CD4-positive, CD25-positive, alpha-beta regulatory T cell (primary cell): ENCODE data around the gene TK2. TPM values are rescaled to one million over a fixed set of nuclear protein-coding genes. Genes with fewer than 3 reads are reported as not detected.

Experiments
- ATAC-seq, 2 donors: fragments of 150-1000 bp; cut with Tn5 transposase; one replicate each; pipeline ENCODE4 v1.10.0; 2021; ENCODE audit warnings: low read depth in 2 of 2, moderate number of reproducible peaks in 2 of 2, moderate library complexity in 1 of 2
- DNase-seq, 3 donors: peaks; one replicate each; pipeline versions ENCODE4 v3.0.0 to v3.0.0-alpha.2; 2012 to 2022; ENCODE audit warnings: mixed read lengths in 1 of 3
- H3K27ac ChIP-seq: one replicate; pipeline ENCODE4 v1.7.0; 2013; ENCODE audit warnings: mild to moderate bottlenecking, low read length; ENCODE audit not compliant: insufficient read depth, poor library complexity, severe bottlenecking
- H3K27me3 ChIP-seq: one replicate; pipeline ENCODE4 v1.7.0; 2013; ENCODE audit warnings: low read length; ENCODE audit not compliant: control insufficient read depth, insufficient read depth
- H3K36me3 ChIP-seq: one replicate; pipeline ENCODE4 v1.7.0; 2013; ENCODE audit warnings: mild to moderate bottlenecking, low read length, moderate library complexity; ENCODE audit not compliant: control insufficient read depth, insufficient read depth
- H3K4me1 ChIP-seq: 2 replicates; pipeline ENCODE4 v1.7.0; 2013; ENCODE audit warnings: mild to moderate bottlenecking, low read length; ENCODE audit not compliant: insufficient read depth, control insufficient read depth, poor library complexity, severe bottlenecking
- H3K4me3 ChIP-seq: one replicate; pipeline ENCODE4 v1.7.0; 2013; ENCODE audit warnings: low read depth, mild to moderate bottlenecking, low read length, moderate library complexity
- H3K9me3 ChIP-seq, 2 experiments: 1 replicate in 1 of 2; 2 replicates in 1 of 2; pipeline ENCODE4 v1.7.0; 2013; ENCODE audit warnings: low read length in 2 of 2, mild to moderate bottlenecking in 1 of 2, moderate library complexity in 1 of 2; ENCODE audit not compliant: control insufficient read depth in 2 of 2
- H3K27ac Mint-ChIP-seq, 3 donors: one replicate each; pipeline ENCODE4 v1.8.0; 2020 to 2022; ENCODE audit warnings: mild to moderate bottlenecking in 3 of 3, mixed read lengths in 3 of 3, moderate library complexity in 2 of 3
- H3K27me3 Mint-ChIP-seq: one replicate; pipeline ENCODE4 v1.8.0; 2022; ENCODE audit warnings: mild to moderate bottlenecking, mixed read lengths
- H3K36me3 Mint-ChIP-seq: one replicate; pipeline ENCODE4 v1.8.0; 2020; ENCODE audit warnings: mixed read lengths
- H3K4me1 Mint-ChIP-seq, 4 donors: one replicate each; pipeline ENCODE4 v1.8.0; 2020 to 2022; ENCODE audit warnings: mixed read lengths in 4 of 4, mild to moderate bottlenecking in 1 of 4
- H3K4me3 Mint-ChIP-seq, 4 donors: one replicate each; pipeline ENCODE4 v1.8.0; 2020 to 2022; ENCODE audit warnings: mild to moderate bottlenecking in 4 of 4, mixed read lengths in 4 of 4, moderate library complexity in 3 of 4
- H3K9me3 Mint-ChIP-seq, 7 donors: one replicate each; pipeline ENCODE4 v1.8.0; 2020 to 2022; ENCODE audit warnings: mixed read lengths in 7 of 7, mild to moderate bottlenecking in 3 of 7, moderate library complexity in 2 of 7
- polyA plus RNA-seq, 4 donors: library from polyadenylated mRNA; unstranded; fragments of 300-500 nt; fragmentation: Illumina TruSeq; gene quantifications; one replicate each; pipeline ENCODE4 v1.2.3, GENCODE V29; 2021
- total RNA-seq: library from RNA; stranded (reverse); gene quantifications from one replicate; pipeline ENCODE4 v1.2.3, GENCODE V29; 2022

TK2 gene
- total and polyA plus RNA-seq, 5 donors from 2014 or later: 5.1 to 8.8 (median 8.2) TPM

GRCh38 chr16:66591018-66591417 lies 41.1 kb upstream of the TK2 start:
- peaks cover 6 to 33% (median 16%) of the 10 kb centered on the region in 4 donors for H3K4me1 Mint-ChIP-seq
- peak overlapping the region in 2 of 4 donors; percentile 88 to 90 for H3K4me3 Mint-ChIP-seq
- H3K9me3 ChIP-seq: no peaks in the 10 kb centered on the region
- ATAC-seq (no peak), DNase-seq (no peak)
- no peaks in the 10 kb centered on the region for H3K27me3 Mint-ChIP-seq
- no peaks in the 10 kb centered on the region for H3K36me3 ChIP-seq
- H3K4me3 ChIP-seq: no peak overlapping the region
- H3K9me3 Mint-ChIP-seq: peaks cover 0 to 1% (median 0%) of the 10 kb centered on the region in 7 donors
- H3K27ac ChIP-seq: no peak overlapping the region
- peaks cover 14% of the 10 kb centered on the region for H3K4me1 ChIP-seq
- H3K27ac Mint-ChIP-seq: no peak overlapping the region
- H3K36me3 Mint-ChIP-seq: no peaks in the 10 kb centered on the region
- no peaks in the 10 kb centered on the region for H3K27me3 ChIP-seq

DNA sequence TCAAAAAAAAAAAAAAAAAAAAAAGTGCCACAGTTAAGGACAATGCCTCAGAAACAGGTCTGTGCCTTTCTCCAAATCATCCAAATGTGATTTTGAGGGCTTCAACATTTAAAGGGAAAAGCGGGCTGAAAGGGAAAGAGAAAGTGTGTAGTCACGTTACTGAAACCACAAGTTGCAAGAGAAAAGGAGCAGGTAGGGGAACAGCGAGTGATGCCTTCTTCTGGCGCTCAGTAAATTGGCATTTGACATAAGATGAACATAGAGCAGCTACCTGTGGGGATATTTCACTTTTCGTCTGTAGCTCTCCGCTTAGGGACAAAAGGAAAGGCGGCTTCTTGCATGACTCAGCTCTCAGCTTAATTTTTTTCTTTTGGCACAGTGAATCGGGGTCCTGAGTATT lies 40.4 kb upstream of the TK2 start:
- Mint-ChIP-seq H3K4me3 (peak overlapping the region; percentile 82 to 98 (median 89)), H3K27ac (peak overlapping the region; percentile 5 to 86 (median 83)), H3K4me1 (peaks cover 6 to 33% (median 18%) of the 10 kb centered on the region in 4 donors), H3K9me3 (peaks cover 0 to 1% (median 0%) of the 10 kb centered on the region in 7 donors), H3K36me3 (no peaks in the 10 kb centered on the region), H3K27me3 (no peaks in the 10 kb centered on the region)
- H3K36me3 ChIP-seq: no peaks in the 10 kb centered on the region
- H3K27me3 ChIP-seq: no peaks in the 10 kb centered on the region
- peaks cover 14% of the 10 kb centered on the region for H3K4me1 ChIP-seq
- peak overlapping the region; percentile 82 for H3K4me3 ChIP-seq
- no peaks in the 10 kb centered on the region for H3K9me3 ChIP-seq
- DNase-seq (peak in 2 of 3 donors; percentile 42 to 83), ATAC-seq (peak; percentile 30 to 33)
- peak overlapping the region; percentile 20 for H3K27ac ChIP-seq

- Mint-ChIP-seq H3K4me3 (peak overlapping the region; percentile 69 to 90 (median 85)), H3K27ac (peak overlapping the region in 2 of 3 donors; percentile 83 to 84), H3K36me3 (no peaks in the 10 kb centered on the region), H3K27me3 (no peaks in the 10 kb centered on the region), H3K4me1 (peaks cover 6 to 33% (median 18%) of the 10 kb centered on the region in 4 donors), H3K9me3 (peaks cover 0 to 1% (median 0%) of the 10 kb centered on the region in 7 donors)
- Histone ChIP-seq H3K4me3 (peak overlapping the region; percentile 82), H3K9me3 (no peaks in the 10 kb centered on the region), H3K36me3 (no peaks in the 10 kb centered on the region), H3K4me1 (peaks cover 14% of the 10 kb centered on the region), H3K27me3 (no peaks in the 10 kb centered on the region), H3K27ac (no peak overlapping the region)
- ATAC-seq: peak; percentile 95 to 96
- peak; percentile 47 to 85 (median 70) for DNase-seq
Observed at GRCh38 chr16:66588981-66589713, 39.2 kb upstream of the TK2 start.

DNA sequence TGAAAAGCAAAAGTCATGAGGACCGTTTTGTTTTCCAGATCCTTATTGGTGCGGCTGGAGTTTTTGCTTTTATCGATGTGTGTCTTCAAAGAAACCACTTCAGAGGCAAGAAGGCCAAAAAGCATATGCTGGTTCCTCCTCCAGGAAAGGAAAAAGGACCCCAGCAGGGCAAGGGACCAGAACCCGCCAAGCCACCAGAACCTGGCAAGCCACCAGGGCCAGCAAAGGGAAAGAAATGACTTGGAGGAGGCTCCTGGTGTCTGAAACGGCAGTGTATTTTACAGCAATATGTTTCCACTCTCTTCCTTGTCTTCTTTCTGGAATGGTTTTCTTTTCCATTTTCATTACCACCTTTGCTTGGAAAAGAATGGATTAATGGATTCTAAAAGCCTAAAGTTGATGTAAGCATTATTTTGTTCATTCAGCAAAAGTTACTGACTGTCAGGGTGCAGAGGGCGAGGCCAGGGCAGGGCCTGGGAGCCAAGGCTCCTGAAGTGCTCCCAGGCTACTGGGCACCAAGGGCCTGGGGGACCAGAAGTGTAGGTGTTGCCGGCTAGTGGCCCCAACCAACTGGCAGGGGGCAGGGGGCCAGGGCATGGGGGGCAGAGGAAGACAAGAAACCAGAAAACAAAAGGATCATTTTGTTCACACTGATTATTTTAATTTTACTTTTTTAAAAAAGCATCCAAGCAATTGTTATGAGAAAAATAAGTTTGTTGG lies 38.1 kb upstream of the TK2 start:
- Histone ChIP-seq H3K9me3 (no peaks in the 10 kb centered on the region), H3K27me3 (no peaks in the 10 kb centered on the region), H3K4me1 (peaks cover 14% of the 10 kb centered on the region), H3K36me3 (no peaks in the 10 kb centered on the region), H3K27ac (no peak overlapping the region), H3K4me3 (no peak overlapping the region)
- Mint-ChIP-seq H3K27me3 (no peaks in the 10 kb centered on the region), H3K36me3 (no peaks in the 10 kb centered on the region), H3K27ac (peak overlapping the region in 2 of 3 donors; percentile 40 to 74), H3K4me3 (peak overlapping the region in 3 of 4 donors; percentile 10 to 32 (median 32)), H3K9me3 (no peaks in the 10 kb centered on the region), H3K4me1 (peaks cover 6 to 33% (median 18%) of the 10 kb centered on the region in 4 donors)
- DNase-seq: no peak
- ATAC-seq: no peak

GRCh38 chr16:66585481-66586239 lies 35.7 kb upstream of the TK2 start:
- Mint-ChIP-seq H3K36me3 (no peaks in the 10 kb centered on the region), H3K4me1 (peaks cover 6 to 29% (median 19%) of the 10 kb centered on the region in 4 donors), H3K9me3 (no peaks in the 10 kb centered on the region), H3K4me3 (peak overlapping the region in 1 of 4 donors; percentile 7), H3K27ac (peak overlapping the region in 1 of 3 donors; percentile 60), H3K27me3 (peaks cover 5% of the 10 kb centered on the region)
- ATAC-seq: no peak
- DNase-seq: no peak
- peaks cover 11% of the 10 kb centered on the region for H3K4me1 ChIP-seq
- H3K27me3 ChIP-seq: no peaks in the 10 kb centered on the region
- no peak overlapping the region for H3K4me3 ChIP-seq
- no peak overlapping the region for H3K27ac ChIP-seq
- no peaks in the 10 kb centered on the region for H3K36me3 ChIP-seq
- no peaks in the 10 kb centered on the region for H3K9me3 ChIP-seq

DNA sequence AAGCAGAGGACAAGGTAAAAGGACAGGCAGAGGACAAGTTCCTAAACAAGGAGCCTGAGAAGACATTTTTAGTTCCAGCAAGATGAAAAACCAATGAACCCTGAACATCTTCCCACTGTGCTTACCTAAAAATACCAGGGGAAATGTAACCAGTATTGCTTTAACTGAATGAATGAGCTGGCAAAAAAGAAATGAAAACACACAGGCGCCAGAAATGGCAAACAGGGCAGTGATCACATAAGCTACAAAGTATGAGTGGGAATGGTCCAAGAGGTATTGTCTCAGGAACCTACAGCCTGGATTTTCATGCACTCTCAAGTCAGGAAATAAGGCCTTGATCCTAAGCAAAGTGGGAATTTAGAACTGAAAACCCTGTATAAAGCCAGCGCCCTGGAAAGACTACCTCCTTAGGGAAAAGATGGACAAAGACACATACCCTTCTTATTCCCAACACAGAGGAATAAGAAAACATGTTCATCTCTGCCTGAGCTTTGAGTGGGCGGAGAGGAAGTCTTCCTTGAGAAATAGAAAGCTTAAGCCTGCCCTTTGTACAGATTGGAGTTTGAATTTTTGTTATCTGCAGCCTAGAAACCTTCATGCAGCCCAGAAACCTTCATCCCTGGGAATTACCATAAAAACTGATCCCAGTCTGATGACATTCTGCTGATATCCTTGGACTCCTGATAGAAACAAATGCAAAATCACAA lies 31.5 kb upstream of the TK2 start:
- no peak overlapping the region for H3K27ac ChIP-seq
- Mint-ChIP-seq H3K27ac (no peak overlapping the region), H3K36me3 (no peaks in the 10 kb centered on the region), H3K27me3 (peaks cover 29% of the 10 kb centered on the region), H3K4me1 (peaks cover 2 to 18% (median 8%) of the 10 kb centered on the region in 4 donors), H3K4me3 (no peak overlapping the region), H3K9me3 (no peaks in the 10 kb centered on the region)
- H3K4me1 ChIP-seq: peaks cover 9% of the 10 kb centered on the region
- no peaks in the 10 kb centered on the region for H3K36me3 ChIP-seq
- no peaks in the 10 kb centered on the region for H3K27me3 ChIP-seq
- DNase-seq (no peak), ATAC-seq (no peak)
- H3K4me3 ChIP-seq: no peak overlapping the region
- H3K9me3 ChIP-seq: no peaks in the 10 kb centered on the region

GRCh38 chr16:66580605-66581209 lies 30.8 kb upstream of the TK2 start:
- no peak overlapping the region for H3K27ac ChIP-seq
- H3K27me3 Mint-ChIP-seq: peaks cover 29% of the 10 kb centered on the region
- no peak for DNase-seq
- H3K36me3 ChIP-seq: no peaks in the 10 kb centered on the region
- no peaks in the 10 kb centered on the region for H3K36me3 Mint-ChIP-seq
- peaks cover 9% of the 10 kb centered on the region for H3K4me1 ChIP-seq
- H3K4me3 ChIP-seq: no peak overlapping the region
- H3K4me3 Mint-ChIP-seq: no peak overlapping the region
- ATAC-seq: no peak
- no peak overlapping the region for H3K27ac Mint-ChIP-seq
- no peaks in the 10 kb centered on the region for H3K9me3 ChIP-seq
- H3K4me1 Mint-ChIP-seq: peaks cover 2 to 18% (median 6%) of the 10 kb centered on the region in 4 donors
- no peaks in the 10 kb centered on the region for H3K27me3 ChIP-seq
- H3K9me3 Mint-ChIP-seq: no peaks in the 10 kb centered on the region
